Type B pancreatic cell (in vitro differentiated cells): ENCODE measurements around the gene CPED1. TPM values are rescaled to one million over a fixed set of nuclear protein-coding genes. Genes with fewer than 3 reads are reported as not detected.
"Not testable (repeated sequence)": the region's sequence is repeated elsewhere in the genome, so short reads cannot be mapped to it uniquely, and the experiment has no call there.

Experiments used
- DNase-seq: peaks from one replicate; pipeline ENCODE4 v3.0.0; 2021; ENCODE audit warnings: mixed read lengths; ENCODE audit not compliant: unreplicated experiment; ENCODE audit errors: extremely low spot score
- H3K27ac Mint-ChIP-seq: 2 replicates; pipeline ENCODE4 v1.8.0; 2021; ENCODE audit warnings: mild to moderate bottlenecking, mixed read lengths
- H3K27me3 Mint-ChIP-seq: 2 replicates; pipeline ENCODE4 v1.8.0; 2021; ENCODE audit warnings: mixed read lengths
- H3K36me3 Mint-ChIP-seq: 2 replicates; pipeline ENCODE4 v1.8.0; 2021; ENCODE audit warnings: mixed read lengths
- H3K4me1 Mint-ChIP-seq: one replicate; pipeline ENCODE4 v1.8.0; 2021; ENCODE audit warnings: mixed read lengths; ENCODE audit not compliant: unreplicated experiment
- H3K4me3 Mint-ChIP-seq: 2 replicates; pipeline ENCODE4 v1.8.0; 2021; ENCODE audit warnings: mild to moderate bottlenecking, mixed read lengths
- H3K9me3 Mint-ChIP-seq: 2 replicates; pipeline ENCODE4 v1.8.0; 2021; ENCODE audit warnings: mixed read lengths
- CTCF ChIP-seq: fragments of 200-600 bp; sonication (generic); conservative IDR thresholded peaks from 2 replicates; pipeline ENCODE4 v1.5.0; 2021; ENCODE audit warnings: antibody characterized with exemption, mild to moderate bottlenecking
- total RNA-seq: library from RNA; stranded (reverse); gene quantifications from 2 replicates; pipeline ENCODE4 v1.2.1, GENCODE V29; 2021; ENCODE audit warnings: low replicate concordance

The CPED1 gene
- total RNA-seq, 1 donor from 2014 or later, result 45.4 TPM

GRCh38 chr7:121116396-121116795, 127.9 kb downstream of the CPED1 start:
- Mint-ChIP-seq H3K27ac (no peak overlapping the region), H3K9me3 (no peaks in the 10 kb centered on the region), H3K27me3 (no peaks in the 10 kb centered on the region), H3K4me3 (no peak overlapping the region), H3K4me1 (peaks cover under 1% of the 10 kb centered on the region), H3K36me3 (no peaks in the 10 kb centered on the region)
- no peak for DNase-seq
- no peak for TF ChIP-seq CTCF

GRCh38 chr7:121119047-121119446, 130.5 kb downstream of the CPED1 start:
- H3K36me3 Mint-ChIP-seq, result no peaks in the 10 kb centered on the region
- DNase-seq, result no peak
- TF ChIP-seq CTCF, result no peak
- no peaks in the 10 kb centered on the region for H3K27me3 Mint-ChIP-seq
- H3K27ac Mint-ChIP-seq, result no peak overlapping the region
- H3K9me3 Mint-ChIP-seq, result no peaks in the 10 kb centered on the region
- peaks cover 4% of the 10 kb centered on the region for H3K4me1 Mint-ChIP-seq
- no peak overlapping the region for H3K4me3 Mint-ChIP-seq

- H3K36me3 Mint-ChIP-seq, result peaks cover 6% of the 10 kb centered on the region
- TF ChIP-seq CTCF, result no peak
- H3K27ac Mint-ChIP-seq, result no peak overlapping the region
Measured at GRCh38 chr7:121123032-121123431, 134.5 kb downstream of the CPED1 start.

GRCh38 chr7:121125454-121125853, 136.9 kb downstream of the CPED1 start:
- not testable (repeated sequence) for DNase-seq, H3K9me3 Mint-ChIP-seq, H3K27me3 Mint-ChIP-seq, H3K36me3 Mint-ChIP-seq, H3K4me3 Mint-ChIP-seq, H3K4me1 Mint-ChIP-seq, H3K27ac Mint-ChIP-seq

More at GRCh38 chr7:121123032-121123431, 134.5 kb downstream of the CPED1 start:
- H3K9me3 Mint-ChIP-seq, result no peaks in the 10 kb centered on the region
- no peaks in the 10 kb centered on the region for H3K27me3 Mint-ChIP-seq
- DNase-seq, result no peak
- no peak overlapping the region for H3K4me3 Mint-ChIP-seq
- H3K4me1 Mint-ChIP-seq, result peaks cover 4% of the 10 kb centered on the region

GRCh38 chr7:121126201-121126600, 137.7 kb downstream of the CPED1 start:
- no peak overlapping the region for H3K4me3 Mint-ChIP-seq
- peaks cover 6% of the 10 kb centered on the region for H3K36me3 Mint-ChIP-seq
- H3K27ac Mint-ChIP-seq, result no peak overlapping the region
- H3K27me3 Mint-ChIP-seq, result no peaks in the 10 kb centered on the region
- no peak for DNase-seq
- no peak for TF ChIP-seq CTCF
- H3K9me3 Mint-ChIP-seq, result no peaks in the 10 kb centered on the region
- H3K4me1 Mint-ChIP-seq, result peaks cover 4% of the 10 kb centered on the region

GRCh38 chr7:121126801-121127534, 138.5 kb downstream of the CPED1 start:
- peaks cover 6% of the 10 kb centered on the region for H3K36me3 Mint-ChIP-seq
- H3K27ac Mint-ChIP-seq, result no peak overlapping the region
- no peak overlapping the region for H3K4me3 Mint-ChIP-seq
- no peaks in the 10 kb centered on the region for H3K27me3 Mint-ChIP-seq
- TF ChIP-seq CTCF, result peak; percentile 64
- H3K4me1 Mint-ChIP-seq, result no peaks in the 10 kb centered on the region
- DNase-seq, result no peak
- no peaks in the 10 kb centered on the region for H3K9me3 Mint-ChIP-seq
